GM12864 (cell line): ENCODE data around the gene JMJD7.

Experiments
- DNase-seq: peaks from one replicate; pipeline ENCODE4 v3.0.0-alpha.2; 2011; ENCODE audit warnings: low read depth
- H3K4me3 ChIP-seq: 2 replicates; pipeline ENCODE4 v1.5.1; 2011; ENCODE audit warnings: mild to moderate bottlenecking, low read depth, low read length, control low read depth
- CTCF ChIP-seq: IDR thresholded peaks from 2 replicates; pipeline ENCODE4 v1.5.1; 2011; ENCODE audit warnings: low read depth, mild to moderate bottlenecking, moderate library complexity, low read length, control low read depth, inconsistent platforms; ENCODE audit errors: missing control alignments

Gene JMJD7

DNA sequence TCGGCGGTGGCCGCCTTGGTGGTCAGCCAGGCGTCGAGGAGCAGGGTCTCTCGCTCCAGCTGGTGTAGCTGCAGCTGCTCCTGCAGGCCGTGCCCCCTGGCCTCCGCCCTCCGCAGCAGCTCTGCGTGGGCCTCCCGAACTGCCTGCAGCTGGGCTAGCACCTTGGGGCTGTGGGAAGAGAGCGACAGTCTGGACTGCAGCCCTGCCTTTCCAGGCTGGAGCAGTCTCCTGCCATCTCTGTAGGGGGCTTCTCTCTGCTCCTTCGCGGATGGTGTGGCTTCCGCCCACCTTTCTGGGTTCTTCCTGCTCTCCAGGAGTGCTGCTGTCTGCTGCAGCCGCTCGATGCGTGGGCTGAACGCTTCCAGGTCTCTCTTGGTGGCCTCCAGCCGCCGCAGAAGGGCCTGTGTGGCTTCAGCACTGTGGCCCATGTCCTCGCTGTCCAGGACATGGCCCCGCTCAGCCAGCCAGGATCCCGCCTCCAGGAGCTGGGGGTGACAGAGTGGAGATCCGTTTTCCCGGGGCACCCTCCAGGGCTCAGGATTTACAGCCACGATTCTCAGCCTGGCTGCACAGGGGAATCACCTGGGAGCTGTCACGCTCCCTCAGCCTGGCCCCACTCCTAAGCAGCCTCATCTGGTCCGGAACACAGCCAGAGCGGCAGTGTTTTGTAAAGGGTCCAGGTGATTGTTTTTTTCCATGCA lies 27.5 kb downstream of the JMJD7 start:
- no peak overlapping the region for H3K4me3 ChIP-seq
- TF ChIP-seq CTCF, result no peak
- DNase-seq, result no peak

DNA sequence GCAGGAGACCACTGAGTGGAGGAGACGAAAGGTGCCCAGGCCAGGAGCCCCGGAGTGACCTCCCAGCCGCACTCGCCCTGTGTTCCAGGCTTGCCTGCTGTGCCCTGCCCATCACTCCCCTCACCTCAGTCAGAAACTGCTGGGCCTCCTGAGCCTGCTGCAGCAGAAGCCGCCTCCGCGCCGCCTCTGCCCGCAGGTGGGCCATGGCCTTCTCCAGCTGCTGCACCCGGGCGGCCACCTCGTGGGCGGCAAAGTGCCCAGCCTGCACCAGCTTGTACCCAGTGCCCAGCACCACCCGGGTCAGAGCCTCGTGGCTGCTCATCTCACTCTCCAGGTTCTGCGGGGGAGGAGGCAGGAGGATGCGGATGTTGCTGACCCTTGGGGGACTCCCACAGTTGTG lies 28.4 kb downstream of the JMJD7 start:
- no peak for TF ChIP-seq CTCF
- DNase-seq, result no peak
- H3K4me3 ChIP-seq, result no peak overlapping the region

GRCh38 chr15:41856716-41857115 lies 28.8 kb downstream of the JMJD7 start:
- H3K4me3 ChIP-seq, result no peak overlapping the region
- DNase-seq, result no peak
- TF ChIP-seq CTCF, result no peak

- no peak for DNase-seq
- no peak for TF ChIP-seq CTCF
Measured at GRCh38 chr15:41857316-41857715, 29.4 kb downstream of the JMJD7 start.

DNA sequence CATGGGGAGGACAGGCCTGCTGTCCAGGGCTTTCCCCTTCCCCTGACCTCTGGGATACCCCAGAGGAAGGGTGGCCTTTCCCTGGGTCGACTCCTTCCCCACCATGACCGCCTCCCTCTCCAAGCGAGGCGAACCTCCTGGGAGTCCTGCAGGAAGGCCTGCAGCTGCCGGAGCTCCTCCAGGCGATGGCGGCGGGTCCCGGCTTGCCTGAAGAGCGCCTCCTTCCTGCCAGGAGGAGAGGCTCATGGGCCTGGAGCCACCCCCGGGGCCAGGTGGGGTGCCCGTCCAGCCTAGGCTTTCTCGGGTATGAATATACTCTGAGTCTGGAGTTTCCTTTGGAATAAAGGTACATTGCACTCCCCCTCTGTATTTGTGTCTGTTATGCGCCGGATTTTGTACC lies 30.9 kb downstream of the JMJD7 start:
- TF ChIP-seq CTCF, result no peak
- DNase-seq, result no peak
- no peak overlapping the region for H3K4me3 ChIP-seq

More at GRCh38 chr15:41857316-41857715, 29.4 kb downstream of the JMJD7 start:
- H3K4me3 ChIP-seq, result no peak overlapping the region

GRCh38 chr15:41860049-41860828 lies 32.3 kb downstream of the JMJD7 start:
- no peak for DNase-seq
- no peak for TF ChIP-seq CTCF
- H3K4me3 ChIP-seq, result no peak overlapping the region
